Embryonic facial prominence (tissue), 1 donor: ENCODE results near the gene SLC16A5.
"Not testable (repeated sequence)": the region's sequence is repeated elsewhere in the genome, so short reads cannot be mapped to it uniquely, and the experiment has no call there.

ENCODE experiments used
- DNase-seq: peaks from one replicate; pipeline ENCODE4 v3.0.0-alpha.2; 2016; ENCODE audit errors: extremely low spot score

The SLC16A5 gene

GRCh38 chr17:75133001-75133400 lies 45.2 kb downstream of the SLC16A5 start:
- DNase-seq: no peak

DNA sequence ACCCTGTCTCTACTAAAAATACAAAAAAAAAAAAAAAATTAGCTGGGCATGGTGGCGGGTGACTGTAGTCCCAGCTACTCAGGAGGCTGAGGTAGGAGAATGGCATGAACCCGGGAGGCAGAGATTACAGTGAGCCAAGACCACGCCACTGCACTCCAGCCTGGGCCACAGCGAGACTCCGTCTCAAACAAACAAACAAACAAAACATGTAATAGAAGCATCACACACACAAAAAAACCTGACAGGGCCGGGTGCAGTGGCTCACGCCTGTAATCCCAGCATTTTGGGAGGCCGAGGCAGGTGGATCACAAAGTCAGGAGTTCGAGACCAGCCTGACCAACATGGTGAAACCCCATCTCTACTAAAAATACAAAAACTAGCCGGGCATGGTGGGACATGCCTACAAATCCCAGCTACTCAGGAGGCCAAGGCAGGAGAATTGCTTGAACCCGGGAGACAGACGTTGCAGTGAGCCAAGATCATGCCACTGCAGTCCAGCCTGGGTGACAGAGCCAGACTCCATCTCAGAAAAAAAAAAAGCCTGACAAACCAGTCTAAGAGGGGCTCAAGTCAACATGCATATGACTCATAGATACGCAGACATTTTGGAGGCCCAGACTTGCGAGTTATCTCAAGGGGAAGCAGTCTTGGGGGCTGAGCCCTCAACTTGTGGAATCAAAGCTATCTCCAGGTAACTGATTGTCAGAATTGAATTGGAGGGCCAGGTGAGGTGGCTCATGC lies 46.0 kb downstream of the SLC16A5 start:
- DNase-seq: not testable (repeated sequence)

GRCh38 chr17:75135452-75135851 lies 47.7 kb downstream of the SLC16A5 start:
- DNase-seq: no peak

GRCh38 chr17:75135946-75136345 lies 48.2 kb downstream of the SLC16A5 start:
- no peak for DNase-seq

GRCh38 chr17:75137762-75138161 lies 50.0 kb downstream of the SLC16A5 start:
- DNase-seq: not testable (repeated sequence)

- no peak for DNase-seq
Observed at GRCh38 chr17:75138519-75138918, 50.8 kb downstream of the SLC16A5 start.

DNA sequence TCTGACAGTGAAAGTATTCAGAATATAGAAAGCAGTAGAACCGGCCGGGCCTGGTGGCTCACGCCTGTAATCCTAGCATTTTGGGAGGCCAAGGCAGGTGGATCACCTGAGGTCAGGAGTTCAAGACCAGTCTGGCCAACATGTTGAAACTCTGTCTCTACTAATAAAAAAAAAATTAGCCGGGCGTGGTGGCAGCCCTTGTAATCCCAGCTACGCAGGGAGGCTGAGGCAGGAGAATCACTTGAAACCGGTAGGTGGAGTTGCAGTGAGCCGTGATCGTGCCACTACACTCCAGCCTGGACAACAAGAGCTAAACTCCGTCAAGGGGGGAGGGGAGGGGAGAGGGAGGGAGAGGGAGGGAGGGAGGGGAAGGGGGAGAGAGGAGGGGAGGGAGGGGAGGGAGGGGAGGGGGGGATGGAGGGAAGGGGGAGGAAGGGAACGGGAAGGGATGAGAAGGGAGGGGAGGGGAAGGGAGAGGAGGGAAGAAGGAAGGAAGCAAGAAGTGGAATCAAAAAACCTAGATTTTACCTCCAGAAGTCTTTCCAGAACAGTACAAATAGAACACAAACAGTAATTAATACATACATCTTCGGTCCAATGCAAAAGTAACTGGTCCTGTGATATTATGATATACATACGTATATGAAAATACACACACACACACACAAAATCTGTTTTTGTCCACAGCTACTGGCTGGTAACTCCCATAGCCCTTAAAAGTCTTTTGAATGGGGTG lies 54.6 kb downstream of the SLC16A5 start:
- no peak for DNase-seq

DNA sequence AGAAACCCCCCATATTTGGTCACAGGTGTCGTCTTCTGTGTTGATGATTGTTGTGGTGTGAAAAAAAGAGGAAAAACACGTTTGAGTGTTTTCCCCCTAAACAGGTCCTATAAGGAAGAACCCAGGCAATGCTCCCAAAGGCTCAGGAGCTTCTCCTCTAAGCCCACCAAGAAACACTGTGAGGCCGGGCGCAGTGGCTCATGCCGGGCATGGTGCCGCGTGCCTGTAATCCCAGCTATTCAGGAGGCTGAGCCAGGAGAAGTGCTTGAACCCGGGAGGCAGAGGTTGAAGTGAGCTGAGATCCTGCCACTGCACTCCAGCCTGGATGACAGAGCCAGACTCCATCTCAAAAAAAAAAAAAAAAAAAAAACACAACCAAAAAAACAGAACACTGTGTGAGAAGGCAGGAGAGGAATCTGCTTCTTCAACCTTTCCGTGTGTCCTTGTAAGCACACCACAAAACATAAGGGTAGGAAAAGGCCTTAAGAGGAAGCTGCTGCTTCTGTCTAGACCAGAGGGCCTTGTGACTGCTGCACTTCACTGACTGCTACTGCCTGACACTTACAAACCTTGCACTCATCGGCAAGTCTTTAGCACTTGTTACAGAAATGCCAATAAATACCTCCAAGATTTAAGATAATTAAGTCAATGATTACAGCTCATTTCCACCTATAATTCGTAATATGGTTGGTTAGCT lies 57.2 kb downstream of the SLC16A5 start:
- DNase-seq: no peak

GRCh38 chr17:75146592-75146991 lies 58.8 kb downstream of the SLC16A5 start:
- no peak for DNase-seq

DNA sequence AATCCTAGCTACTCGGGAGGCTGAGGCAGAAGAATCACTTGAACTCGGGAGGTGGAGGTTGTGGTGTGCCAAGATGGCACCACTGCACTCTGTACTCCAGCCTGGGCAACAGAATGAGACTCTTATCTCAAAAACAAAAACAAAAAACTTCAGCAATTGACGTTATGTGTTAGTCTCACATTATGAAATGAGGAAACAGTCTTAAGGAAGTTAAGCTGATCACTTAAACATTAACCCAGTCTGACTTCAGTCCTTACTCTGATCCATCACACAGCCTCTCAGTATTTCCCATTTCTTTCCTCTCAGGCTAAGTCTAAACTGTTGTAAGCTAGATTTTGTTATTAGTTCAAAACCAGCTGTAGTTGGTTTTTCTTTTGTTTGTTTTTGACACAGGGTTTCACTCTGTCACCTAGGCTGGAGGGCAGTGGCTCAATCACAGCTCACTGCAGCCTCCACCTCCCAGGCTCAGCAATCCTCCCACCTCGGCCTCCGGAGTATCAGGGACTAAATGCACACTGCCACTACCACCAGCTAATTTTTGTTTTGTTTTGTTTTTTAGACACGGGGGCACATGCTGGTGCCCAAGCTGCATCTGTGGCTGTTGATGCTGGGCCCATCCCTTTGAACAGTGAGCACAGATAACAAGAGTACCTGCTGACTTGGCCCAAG lies 60.3 kb downstream of the SLC16A5 start:
- DNase-seq: no peak

- DNase-seq: peak; percentile 19
Observed at GRCh38 chr17:75151930-75152329, 64.2 kb downstream of the SLC16A5 start.

GRCh38 chr17:75152523-75152921 lies 64.8 kb downstream of the SLC16A5 start:
- DNase-seq: no peak

- DNase-seq: no peak
Observed at GRCh38 chr17:75152922-75153779, 65.4 kb downstream of the SLC16A5 start.

- DNase-seq: no peak
Observed at GRCh38 chr17:75153780-75154194, 66.0 kb downstream of the SLC16A5 start.

DNA sequence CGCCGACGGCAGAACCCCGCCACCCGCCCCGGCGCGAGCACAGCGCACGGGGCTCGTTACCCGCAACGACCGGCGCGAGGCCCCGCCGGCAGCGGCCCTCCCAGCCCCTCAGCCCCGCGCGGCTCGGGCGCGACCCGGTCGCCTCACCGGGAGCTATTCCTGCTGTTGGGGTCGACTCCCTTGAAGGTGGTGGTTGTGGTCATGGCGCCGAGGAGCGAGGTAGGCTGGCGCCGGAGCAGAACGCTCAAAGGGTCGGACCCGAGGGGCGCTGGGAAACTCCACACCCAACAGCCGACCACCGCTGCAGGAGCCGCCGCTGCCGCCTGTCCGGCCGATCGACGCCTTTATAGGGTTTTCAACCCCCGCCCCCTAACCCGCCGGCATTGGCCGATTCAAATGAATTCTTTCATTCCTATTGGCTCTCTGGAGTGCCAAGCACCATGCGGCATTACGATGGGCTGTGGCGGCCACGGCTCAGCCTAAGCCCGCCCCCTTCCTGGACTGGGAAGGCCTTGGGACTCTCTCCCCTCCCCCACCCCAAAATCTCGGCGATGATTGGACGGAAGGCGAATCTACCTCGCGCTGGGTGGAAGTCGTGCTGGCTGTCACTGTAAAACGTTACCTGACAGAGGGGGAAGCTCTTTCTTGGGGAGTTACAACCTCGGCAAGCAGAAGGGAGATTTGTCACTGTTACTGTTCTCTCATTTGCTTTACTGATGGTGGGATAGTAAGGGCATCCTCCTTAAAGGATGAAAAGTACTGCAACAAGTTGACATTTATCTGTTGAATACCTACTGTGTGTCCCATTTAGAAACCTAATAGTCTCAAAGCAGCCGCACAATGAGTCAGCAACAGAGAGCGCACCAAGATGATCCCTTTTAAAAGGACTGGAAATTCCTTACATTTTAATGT lies 66.7 kb downstream of the SLC16A5 start, which contains the start of gene JPT1:
TSS of gene JPT1 (minus strand) at position 318 of the 912 bp plus-strand sequence. CDS start at position 203, 115 bp downstream.
- peak; percentile 96 for DNase-seq

- DNase-seq: no peak
Observed at GRCh38 chr17:75155191-75155601, 67.4 kb downstream of the SLC16A5 start.
